ENCODE data around the gene SIAH3.

SIAH3 gene

GRCh38 chr13:45778882-45779281 is 72.7 kb downstream of the SIAH3 start:
- DNase-seq (ENCODE audit: low read depth), result no peak
- TF ChIP-seq CTCF (IDR thresholded peaks at IDR 0.05; ENCODE audit: low read length, missing control alignments), result no peak
- H3K4me3 ChIP-seq (replicated peaks; ENCODE audit: low read depth, low read length), result no peak overlapping the region

- no peak for TF ChIP-seq CTCF (IDR thresholded peaks at IDR 0.05; ENCODE audit: low read length, missing control alignments)
- H3K4me3 ChIP-seq (replicated peaks; ENCODE audit: low read depth, low read length), result no peak overlapping the region
- DNase-seq (ENCODE audit: low read depth), result no peak
Measured at GRCh38 chr13:45776748-45777147, 74.8 kb downstream of the SIAH3 start.

GRCh38 chr13:45775401-45775963 is 76.1 kb downstream of the SIAH3 start:
- no peak for DNase-seq (ENCODE audit: low read depth)
- no peak overlapping the region for H3K4me3 ChIP-seq (replicated peaks; ENCODE audit: low read depth, low read length)
- TF ChIP-seq CTCF (IDR thresholded peaks at IDR 0.05; ENCODE audit: low read length, missing control alignments), result no peak

GRCh38 chr13:45773944-45774343 is 77.6 kb downstream of the SIAH3 start:
- TF ChIP-seq CTCF (IDR thresholded peaks at IDR 0.05; ENCODE audit: low read length, missing control alignments), result no peak
- no peak overlapping the region for H3K4me3 ChIP-seq (replicated peaks; ENCODE audit: low read depth, low read length)
- DNase-seq (ENCODE audit: low read depth), result no peak

- no peak overlapping the region for H3K4me3 ChIP-seq (replicated peaks; ENCODE audit: low read depth, low read length)
- no peak for TF ChIP-seq CTCF (IDR thresholded peaks at IDR 0.05; ENCODE audit: low read length, missing control alignments)
- DNase-seq (ENCODE audit: low read depth), result no peak
Measured at GRCh38 chr13:45773236-45773635, 78.3 kb downstream of the SIAH3 start.

- TF ChIP-seq CTCF (IDR thresholded peaks at IDR 0.05; ENCODE audit: low read length, missing control alignments), result no peak
- no peak overlapping the region for H3K4me3 ChIP-seq (replicated peaks; ENCODE audit: low read depth, low read length)
- no peak for DNase-seq (ENCODE audit: low read depth)
Measured at GRCh38 chr13:45770886-45771285, 80.7 kb downstream of the SIAH3 start.
